Astrocyte (in vitro differentiated cells and primary cell): ENCODE data around the gene COQ9.

Source experiments
- EZH2 ChIP-seq: IDR thresholded peaks from 2 replicates; pipeline ENCODE4 v1.6.1; 2012; ENCODE audit warnings: mild to moderate bottlenecking, low read length, inconsistent platforms; ENCODE audit not compliant: insufficient read depth
- TF ChIP-seq, protein P1 (sequence below): IDR thresholded peaks from 2 replicates; pipeline ENCODE4 v1.5.1; 2011; ENCODE audit warnings: low read depth, mild to moderate bottlenecking, inconsistent platforms, low read length, moderate library complexity; ENCODE audit not compliant: insufficient read depth

DNA sequence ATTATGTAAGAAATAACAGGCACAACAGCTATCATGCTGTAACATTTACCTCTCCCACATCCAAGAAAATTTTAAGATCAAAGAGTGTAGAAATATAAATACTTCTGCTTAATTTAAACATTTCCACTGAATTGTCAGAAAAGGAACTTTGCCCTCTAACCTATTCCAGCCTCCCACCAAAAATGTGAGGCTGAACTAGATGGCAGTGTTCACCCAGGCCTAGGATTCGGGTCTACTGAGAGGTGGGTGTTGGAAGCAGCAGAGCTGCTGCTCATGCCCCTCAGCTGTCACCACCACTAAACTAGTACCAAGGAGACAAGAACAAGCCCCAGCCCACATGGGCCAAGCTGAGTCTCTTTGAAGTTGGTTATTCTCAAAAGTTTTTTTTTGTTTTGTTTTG is 11.4 kb upstream of the COQ9 start:
- TF ChIP-seq, protein P1, sequence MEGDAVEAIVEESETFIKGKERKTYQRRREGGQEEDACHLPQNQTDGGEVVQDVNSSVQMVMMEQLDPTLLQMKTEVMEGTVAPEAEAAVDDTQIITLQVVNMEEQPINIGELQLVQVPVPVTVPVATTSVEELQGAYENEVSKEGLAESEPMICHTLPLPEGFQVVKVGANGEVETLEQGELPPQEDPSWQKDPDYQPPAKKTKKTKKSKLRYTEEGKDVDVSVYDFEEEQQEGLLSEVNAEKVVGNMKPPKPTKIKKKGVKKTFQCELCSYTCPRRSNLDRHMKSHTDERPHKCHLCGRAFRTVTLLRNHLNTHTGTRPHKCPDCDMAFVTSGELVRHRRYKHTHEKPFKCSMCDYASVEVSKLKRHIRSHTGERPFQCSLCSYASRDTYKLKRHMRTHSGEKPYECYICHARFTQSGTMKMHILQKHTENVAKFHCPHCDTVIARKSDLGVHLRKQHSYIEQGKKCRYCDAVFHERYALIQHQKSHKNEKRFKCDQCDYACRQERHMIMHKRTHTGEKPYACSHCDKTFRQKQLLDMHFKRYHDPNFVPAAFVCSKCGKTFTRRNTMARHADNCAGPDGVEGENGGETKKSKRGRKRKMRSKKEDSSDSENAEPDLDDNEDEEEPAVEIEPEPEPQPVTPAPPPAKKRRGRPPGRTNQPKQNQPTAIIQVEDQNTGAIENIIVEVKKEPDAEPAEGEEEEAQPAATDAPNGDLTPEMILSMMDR = no peak
- no peak for TF ChIP-seq EZH2
